ENCODE results near the gene RAD54L. TPM values are rescaled to one million over a fixed set of nuclear protein-coding genes. Genes with fewer than 3 reads are reported as not detected.
"Not testable (repeated sequence)": the region's sequence is repeated elsewhere in the genome, so short reads cannot be mapped to it uniquely, and the experiment has no call there.

RAD54L gene
- total and polyA plus RNA-seq, 2 donors (not counting 1 experiment from before 2014, with no cell fraction given) = 0.66 to 1.3 TPM

DNA sequence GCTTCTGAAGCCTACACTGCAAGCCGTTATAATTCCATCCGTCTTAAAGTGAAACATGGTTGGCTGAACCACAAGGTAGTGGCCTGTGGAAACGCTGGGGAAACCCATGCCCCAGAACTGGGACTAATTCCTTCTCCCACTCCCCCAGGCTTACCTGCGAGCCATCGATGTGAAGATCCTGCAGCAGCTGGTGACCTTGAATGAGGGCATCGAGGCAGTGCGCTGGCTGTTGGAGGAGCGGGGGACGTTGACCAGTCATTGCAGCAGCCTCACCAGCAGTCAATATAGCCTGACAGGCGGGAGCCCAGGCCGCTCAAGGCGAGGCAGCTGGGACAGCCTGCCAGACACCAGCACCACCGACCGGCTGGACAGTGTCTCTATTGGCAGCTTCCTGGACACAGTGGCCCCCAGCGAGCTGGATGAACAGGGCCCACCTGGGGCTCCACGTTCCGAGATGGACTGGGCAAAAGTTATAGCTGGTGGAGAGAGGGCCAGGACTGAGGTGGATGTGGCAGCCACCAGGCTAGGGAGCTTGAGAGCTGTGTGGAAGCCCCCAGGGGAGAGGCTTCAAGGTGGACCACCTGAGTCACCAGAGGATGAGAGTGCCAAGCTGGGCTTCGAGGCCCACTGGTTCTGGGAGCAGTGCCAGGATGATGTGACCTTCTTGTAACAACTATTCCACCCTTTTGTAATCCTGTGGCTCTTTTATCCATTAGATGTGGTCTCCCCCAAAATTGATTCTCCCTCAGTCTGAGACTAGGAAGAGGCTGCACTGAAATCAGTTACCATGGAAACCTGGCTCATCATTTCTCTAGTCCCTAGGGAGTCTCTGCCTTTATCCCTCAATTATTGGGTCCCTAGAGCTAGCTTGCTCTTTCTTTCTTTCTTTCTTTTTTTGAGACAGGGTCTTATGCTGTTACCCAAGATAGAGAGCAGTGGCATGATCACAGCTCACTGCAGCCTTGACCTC lies 27.7 kb upstream of the RAD54L start:
- no peaks in the 10 kb centered on the region for H3K27me3 ChIP-seq (ENCODE audit: control insufficient read depth, insufficient read depth, low read length)
- TF ChIP-seq, protein P1, sequence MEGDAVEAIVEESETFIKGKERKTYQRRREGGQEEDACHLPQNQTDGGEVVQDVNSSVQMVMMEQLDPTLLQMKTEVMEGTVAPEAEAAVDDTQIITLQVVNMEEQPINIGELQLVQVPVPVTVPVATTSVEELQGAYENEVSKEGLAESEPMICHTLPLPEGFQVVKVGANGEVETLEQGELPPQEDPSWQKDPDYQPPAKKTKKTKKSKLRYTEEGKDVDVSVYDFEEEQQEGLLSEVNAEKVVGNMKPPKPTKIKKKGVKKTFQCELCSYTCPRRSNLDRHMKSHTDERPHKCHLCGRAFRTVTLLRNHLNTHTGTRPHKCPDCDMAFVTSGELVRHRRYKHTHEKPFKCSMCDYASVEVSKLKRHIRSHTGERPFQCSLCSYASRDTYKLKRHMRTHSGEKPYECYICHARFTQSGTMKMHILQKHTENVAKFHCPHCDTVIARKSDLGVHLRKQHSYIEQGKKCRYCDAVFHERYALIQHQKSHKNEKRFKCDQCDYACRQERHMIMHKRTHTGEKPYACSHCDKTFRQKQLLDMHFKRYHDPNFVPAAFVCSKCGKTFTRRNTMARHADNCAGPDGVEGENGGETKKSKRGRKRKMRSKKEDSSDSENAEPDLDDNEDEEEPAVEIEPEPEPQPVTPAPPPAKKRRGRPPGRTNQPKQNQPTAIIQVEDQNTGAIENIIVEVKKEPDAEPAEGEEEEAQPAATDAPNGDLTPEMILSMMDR (conservative IDR thresholded peaks at IDR 0.05 in 1 of 2, IDR thresholded peaks at IDR 0.05 in 1 of 2; ENCODE audit: low read depth in 1 of 2, low read length in 2 of 2) = no peak
- TF ChIP-seq EZH2 (IDR thresholded peaks at IDR 0.05; ENCODE audit: low read length, missing control alignments) = no peak
- H3K4me3 ChIP-seq (replicated peaks in 1 of 4; ENCODE audit: control extremely low read depth in 1 of 4, insufficient read depth in 1 of 4, low read depth in 3 of 4, low read length in 4 of 4) = no peak overlapping the region
- H3K4me1 ChIP-seq (ENCODE audit: control insufficient read depth, extremely low read depth, insufficient read depth, low read length) = no peaks in the 10 kb centered on the region
- H3K9ac ChIP-seq (ENCODE audit: insufficient read depth, low read length) = no peak overlapping the region
- H4K20me1 ChIP-seq (ENCODE audit: control insufficient read depth, extremely low read depth, insufficient read depth, low read length) = no peaks in the 10 kb centered on the region
- no peak overlapping the region for H2AFZ ChIP-seq (ENCODE audit: low read length)
- DNase-seq (ENCODE audit: low read depth in 2 of 2) = no peak
- H3K27ac ChIP-seq (ENCODE audit: insufficient read depth, low read length) = no peak overlapping the region
- no peak overlapping the region for H3K4me2 ChIP-seq (ENCODE audit: extremely low read depth, insufficient read depth, low read length)
- no peaks in the 10 kb centered on the region for H3K9me3 ChIP-seq (ENCODE audit: control insufficient read depth, insufficient read depth, low read depth, low read length)
- no peaks in the 10 kb centered on the region for H3K36me3 ChIP-seq (ENCODE audit: control insufficient read depth, insufficient read depth, low read length)
- H3K79me2 ChIP-seq (ENCODE audit: control insufficient read depth, insufficient read depth, low read length) = no peaks in the 10 kb centered on the region

DNA sequence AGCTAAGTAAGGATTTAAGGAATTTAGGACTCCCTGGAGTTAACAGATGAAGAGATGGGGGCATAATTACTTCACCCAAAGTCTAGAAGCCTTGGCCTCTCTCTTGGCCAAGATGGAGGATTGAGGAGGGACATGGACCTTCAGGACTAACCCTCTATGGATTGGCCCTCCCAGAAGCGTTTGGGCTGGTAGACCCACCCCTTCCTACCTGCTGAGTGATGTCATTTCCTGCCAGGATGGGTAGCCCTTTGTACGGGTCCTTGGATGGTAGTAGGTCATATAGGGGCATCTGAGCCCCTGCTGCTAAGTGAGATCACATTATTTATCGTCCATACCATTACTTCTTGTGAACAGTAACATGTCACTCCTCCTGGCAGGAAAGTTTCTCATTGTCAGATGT lies 26.8 kb upstream of the RAD54L start:
- no peak for DNase-seq (ENCODE audit: low read depth in 2 of 2)

DNA sequence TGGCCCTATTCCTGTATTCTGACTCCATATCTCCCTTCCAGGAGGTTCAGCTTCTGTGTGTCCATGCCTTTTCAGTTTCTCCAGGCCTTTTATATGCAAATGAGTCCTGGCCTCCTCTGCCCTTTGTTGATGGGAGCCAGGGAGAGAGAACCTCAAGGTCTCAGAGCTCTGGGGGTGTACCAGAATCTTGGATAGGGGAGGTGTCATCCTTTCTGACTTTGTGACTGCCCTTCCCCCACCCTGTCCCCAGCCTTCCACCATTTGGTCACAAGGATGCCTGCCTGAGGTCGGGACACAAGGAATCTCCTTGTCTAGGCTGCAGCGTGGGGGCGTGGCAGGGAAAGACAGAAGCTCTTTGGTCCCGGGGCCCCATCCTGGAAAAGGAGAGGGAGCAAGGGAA lies 25.8 kb upstream of the RAD54L start:
- H3K4me2 ChIP-seq (ENCODE audit: extremely low read depth, insufficient read depth, low read length) = no peak overlapping the region
- H2AFZ ChIP-seq (ENCODE audit: low read length) = no peak overlapping the region
- H4K20me1 ChIP-seq (ENCODE audit: control insufficient read depth, extremely low read depth, insufficient read depth, low read length) = no peaks in the 10 kb centered on the region
- H3K4me3 ChIP-seq (replicated peaks in 1 of 4; ENCODE audit: control extremely low read depth in 1 of 4, insufficient read depth in 1 of 4, low read depth in 3 of 4, low read length in 4 of 4) = no peak overlapping the region
- no peak overlapping the region for H3K9ac ChIP-seq (ENCODE audit: insufficient read depth, low read length)
- H3K36me3 ChIP-seq (ENCODE audit: control insufficient read depth, insufficient read depth, low read length) = no peaks in the 10 kb centered on the region
- H3K9me3 ChIP-seq (ENCODE audit: control insufficient read depth, insufficient read depth, low read depth, low read length) = no peaks in the 10 kb centered on the region
- H3K4me1 ChIP-seq (ENCODE audit: control insufficient read depth, extremely low read depth, insufficient read depth, low read length) = no peaks in the 10 kb centered on the region
- no peaks in the 10 kb centered on the region for H3K79me2 ChIP-seq (ENCODE audit: control insufficient read depth, insufficient read depth, low read length)
- DNase-seq (ENCODE audit: low read depth in 2 of 2) = no peak
- TF ChIP-seq, protein P1 (conservative IDR thresholded peaks at IDR 0.05 in 1 of 2, IDR thresholded peaks at IDR 0.05 in 1 of 2; ENCODE audit: low read depth in 1 of 2, low read length in 2 of 2) = no peak
- no peak for TF ChIP-seq EZH2 (IDR thresholded peaks at IDR 0.05; ENCODE audit: low read length, missing control alignments)
- no peaks in the 10 kb centered on the region for H3K27me3 ChIP-seq (ENCODE audit: control insufficient read depth, insufficient read depth, low read length)
- H3K27ac ChIP-seq (ENCODE audit: insufficient read depth, low read length) = no peak overlapping the region

More for the DNA sequence above, 26.8 kb upstream of the RAD54L start:
- H3K4me1 ChIP-seq (ENCODE audit: control insufficient read depth, extremely low read depth, insufficient read depth, low read length) = no peaks in the 10 kb centered on the region
- no peaks in the 10 kb centered on the region for H3K27me3 ChIP-seq (ENCODE audit: control insufficient read depth, insufficient read depth, low read length)
- H3K4me2 ChIP-seq (ENCODE audit: extremely low read depth, insufficient read depth, low read length) = no peak overlapping the region
- no peak overlapping the region for H2AFZ ChIP-seq (ENCODE audit: low read length)
- no peaks in the 10 kb centered on the region for H4K20me1 ChIP-seq (ENCODE audit: control insufficient read depth, extremely low read depth, insufficient read depth, low read length)
- no peak overlapping the region for H3K9ac ChIP-seq (ENCODE audit: insufficient read depth, low read length)
- no peak overlapping the region for H3K27ac ChIP-seq (ENCODE audit: insufficient read depth, low read length)
- TF ChIP-seq, protein P1 (conservative IDR thresholded peaks at IDR 0.05 in 1 of 2, IDR thresholded peaks at IDR 0.05 in 1 of 2; ENCODE audit: low read depth in 1 of 2, low read length in 2 of 2) = no peak
- no peak for TF ChIP-seq EZH2 (IDR thresholded peaks at IDR 0.05; ENCODE audit: low read length, missing control alignments)
- H3K36me3 ChIP-seq (ENCODE audit: control insufficient read depth, insufficient read depth, low read length) = no peaks in the 10 kb centered on the region
- no peaks in the 10 kb centered on the region for H3K79me2 ChIP-seq (ENCODE audit: control insufficient read depth, insufficient read depth, low read length)
- H3K4me3 ChIP-seq (replicated peaks in 1 of 4; ENCODE audit: control extremely low read depth in 1 of 4, insufficient read depth in 1 of 4, low read depth in 3 of 4, low read length in 4 of 4) = no peak overlapping the region
- H3K9me3 ChIP-seq (ENCODE audit: control insufficient read depth, insufficient read depth, low read depth, low read length) = no peaks in the 10 kb centered on the region

DNA sequence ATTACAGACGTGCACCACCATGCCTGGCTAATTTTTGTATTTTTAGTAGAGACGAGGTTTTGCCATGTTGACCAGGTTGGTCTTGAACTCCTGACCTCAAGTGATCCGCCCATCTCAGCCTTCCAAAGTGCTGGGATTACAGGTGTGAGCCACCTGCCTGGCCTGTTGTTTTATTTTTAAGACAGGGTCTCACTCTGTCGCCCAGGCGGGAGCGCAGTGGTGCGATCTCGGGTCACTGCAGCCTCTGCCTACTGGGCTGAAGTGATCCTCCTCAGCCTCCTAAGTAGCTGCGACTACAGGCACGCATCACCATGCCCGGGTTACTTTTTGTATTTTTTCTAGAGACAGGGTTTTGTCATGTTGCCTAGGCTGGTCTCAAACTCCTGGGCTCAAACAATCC lies 24.5 kb upstream of the RAD54L start:
- not testable (repeated sequence) for H4K20me1 ChIP-seq (ENCODE audit: control insufficient read depth, extremely low read depth, insufficient read depth, low read length); H3K79me2 ChIP-seq (ENCODE audit: control insufficient read depth, insufficient read depth, low read length); H3K4me3 ChIP-seq (replicated peaks in 1 of 4; ENCODE audit: control extremely low read depth in 1 of 4, insufficient read depth in 1 of 4, low read depth in 3 of 4, low read length in 4 of 4); H3K27me3 ChIP-seq (ENCODE audit: control insufficient read depth, insufficient read depth, low read length); H3K9me3 ChIP-seq (ENCODE audit: control insufficient read depth, insufficient read depth, low read depth, low read length); H3K4me2 ChIP-seq (ENCODE audit: extremely low read depth, insufficient read depth, low read length); H3K27ac ChIP-seq (ENCODE audit: insufficient read depth, low read length); H3K36me3 ChIP-seq (ENCODE audit: control insufficient read depth, insufficient read depth, low read length); H3K9ac ChIP-seq (ENCODE audit: insufficient read depth, low read length); DNase-seq (ENCODE audit: low read depth in 2 of 2); H2AFZ ChIP-seq (ENCODE audit: low read length); H3K4me1 ChIP-seq (ENCODE audit: control insufficient read depth, extremely low read depth, insufficient read depth, low read length)

Data from fibroblast of lung (primary cell).